GM10248 (cell line): ENCODE results near the gene SZT2.

Experiments used
- CTCF ChIA-PET: fragments of 300-600 bp; sonication (Branson Sonifier 250); formaldehyde crosslinking; extraction: SDS; loops from one replicate; lab custom pipeline; 2021; ENCODE audit warnings: antibody characterized with exemption; lab: Yijun Ruan, JAX
- POLR2A ChIA-PET: fragments of 350-650 bp; sonication (Branson Sonifier 250); formaldehyde crosslinking; extraction: SDS; loops from one replicate; lab custom pipeline; 2020; ENCODE audit warnings: antibody characterized with exemption; lab: Yijun Ruan, JAX
- DNase-seq: peaks from one replicate; pipeline ENCODE4 v3.0.0; 2012; ENCODE audit errors: extremely low spot score
- TF ChIP-seq, protein P1 (sequence below): IDR thresholded peaks from 2 replicates; pipeline ENCODE4 v1.5.1; 2012; ENCODE audit warnings: mild to moderate bottlenecking, low read depth; ENCODE audit errors: extremely low read depth, missing control alignments, control extremely low read depth

Gene SZT2

DNA sequence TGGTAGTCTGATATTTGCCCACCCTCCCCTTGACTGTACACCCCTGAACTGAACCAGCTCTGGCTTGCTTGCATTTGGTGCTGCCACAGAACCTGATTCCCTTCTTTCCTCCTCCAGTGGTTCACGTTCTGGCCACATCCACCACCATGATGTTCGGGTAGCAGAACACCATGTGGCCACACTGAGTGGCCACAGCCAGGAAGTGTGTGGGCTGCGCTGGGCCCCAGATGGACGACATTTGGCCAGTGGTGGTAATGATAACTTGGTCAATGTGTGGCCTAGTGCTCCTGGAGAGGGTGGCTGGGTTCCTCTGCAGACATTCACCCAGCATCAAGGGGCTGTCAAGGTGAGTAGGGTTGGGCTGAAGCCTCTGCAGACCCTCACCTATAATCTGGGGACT lies 29.1 kb upstream of the SZT2 start:
- POLR2A ChIA-PET, result no interaction called here
- DNase-seq, result no peak
- TF ChIP-seq, protein P1, sequence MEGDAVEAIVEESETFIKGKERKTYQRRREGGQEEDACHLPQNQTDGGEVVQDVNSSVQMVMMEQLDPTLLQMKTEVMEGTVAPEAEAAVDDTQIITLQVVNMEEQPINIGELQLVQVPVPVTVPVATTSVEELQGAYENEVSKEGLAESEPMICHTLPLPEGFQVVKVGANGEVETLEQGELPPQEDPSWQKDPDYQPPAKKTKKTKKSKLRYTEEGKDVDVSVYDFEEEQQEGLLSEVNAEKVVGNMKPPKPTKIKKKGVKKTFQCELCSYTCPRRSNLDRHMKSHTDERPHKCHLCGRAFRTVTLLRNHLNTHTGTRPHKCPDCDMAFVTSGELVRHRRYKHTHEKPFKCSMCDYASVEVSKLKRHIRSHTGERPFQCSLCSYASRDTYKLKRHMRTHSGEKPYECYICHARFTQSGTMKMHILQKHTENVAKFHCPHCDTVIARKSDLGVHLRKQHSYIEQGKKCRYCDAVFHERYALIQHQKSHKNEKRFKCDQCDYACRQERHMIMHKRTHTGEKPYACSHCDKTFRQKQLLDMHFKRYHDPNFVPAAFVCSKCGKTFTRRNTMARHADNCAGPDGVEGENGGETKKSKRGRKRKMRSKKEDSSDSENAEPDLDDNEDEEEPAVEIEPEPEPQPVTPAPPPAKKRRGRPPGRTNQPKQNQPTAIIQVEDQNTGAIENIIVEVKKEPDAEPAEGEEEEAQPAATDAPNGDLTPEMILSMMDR, result no peak
- CTCF ChIA-PET, result interaction anchor here (0.8 to 1.0 kb wide), 2 partner anchors 8 to 134 kb away, joined by 3 to 4 read pairs; partner anchors contain the start of gene ELOVL1

DNA sequence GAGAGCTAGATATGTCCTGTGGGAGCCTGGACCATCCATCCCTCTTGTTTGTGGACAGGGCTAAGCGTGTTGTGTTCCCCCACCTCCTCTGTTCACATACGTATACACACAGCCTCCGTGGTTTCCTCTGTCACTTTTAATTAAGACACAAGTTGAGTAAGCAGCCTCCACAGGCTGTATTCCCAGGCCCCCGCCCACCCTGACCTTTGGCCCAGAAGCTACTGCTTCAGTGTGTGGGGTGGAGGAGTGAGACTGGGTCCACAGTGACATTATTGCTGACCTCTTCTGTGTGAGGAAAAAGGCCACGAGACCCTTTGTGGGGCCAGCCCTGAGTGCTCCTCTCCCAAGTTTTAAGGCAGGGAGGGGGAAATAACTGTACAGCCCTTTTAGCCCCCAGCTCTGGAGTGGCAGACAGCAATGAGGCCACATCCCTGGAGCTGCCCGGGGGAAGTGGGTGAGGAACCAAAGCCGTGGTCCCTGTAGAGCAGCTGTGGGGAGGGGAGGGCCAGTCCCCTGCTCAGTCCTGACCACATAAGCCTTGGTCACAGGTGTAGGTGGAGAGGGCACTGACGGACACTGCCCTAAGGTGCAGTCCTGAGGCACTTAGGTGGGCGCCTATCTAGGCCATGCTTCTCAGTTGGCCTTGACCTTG lies 26.3 kb upstream of the SZT2 start:
- TF ChIP-seq, protein P1, result no peak
- POLR2A ChIA-PET, result no interaction called here
- CTCF ChIA-PET, result no interaction called here
- no peak for DNase-seq

DNA sequence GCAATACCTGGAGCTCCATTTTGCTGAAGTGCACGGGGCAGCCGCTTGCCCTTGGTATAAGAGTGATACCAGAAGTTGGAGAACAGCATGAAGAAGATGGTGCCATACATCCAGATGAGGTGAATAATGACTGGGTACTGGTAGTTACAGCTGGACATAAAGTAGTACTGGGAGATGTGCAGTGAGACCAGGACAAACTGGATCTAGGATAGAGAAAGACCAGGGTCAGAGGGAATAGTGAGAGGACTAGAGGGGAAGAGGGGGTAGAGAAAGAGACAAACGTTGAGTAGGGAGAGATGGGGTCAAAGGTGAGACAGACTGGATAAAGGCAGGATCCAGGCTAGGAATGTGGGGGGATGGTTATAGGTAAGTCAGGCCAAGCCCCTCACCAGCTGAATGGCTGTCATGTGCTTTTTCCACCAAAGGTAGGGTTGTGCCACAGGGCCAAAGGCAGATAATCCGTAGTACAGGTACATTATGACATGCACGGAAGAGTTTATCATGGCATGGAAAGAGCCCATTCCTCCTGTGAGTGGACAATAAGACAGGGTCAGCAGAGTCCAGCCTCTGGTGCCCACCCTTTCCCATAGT lies 25.7 kb upstream of the SZT2 start:
- no peak for DNase-seq
- TF ChIP-seq, protein P1, result no peak
- ChIA-PET CTCF (no interaction called here), POLR2A (no interaction called here)

DNA sequence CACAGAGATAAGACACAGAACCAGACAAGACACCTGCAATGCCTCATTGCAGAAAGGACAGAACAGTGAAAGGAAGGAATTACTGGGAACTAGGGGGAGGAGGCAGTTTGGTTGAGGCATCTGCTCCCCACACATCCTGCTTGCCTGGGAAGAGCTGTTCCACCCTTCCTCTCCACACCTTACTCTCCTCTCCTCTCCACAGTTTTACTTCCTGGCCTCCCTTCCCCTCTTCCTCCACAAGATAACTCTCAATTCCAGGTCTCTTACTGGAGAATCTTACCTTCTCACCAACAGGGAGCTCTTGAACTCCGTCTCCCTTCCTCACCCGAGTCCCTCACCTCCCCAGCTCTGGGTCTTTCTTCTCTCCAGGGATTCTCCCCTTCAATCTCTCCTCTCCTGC lies 24.0 kb upstream of the SZT2 start:
- TF ChIP-seq, protein P1, result no peak
- CTCF ChIA-PET, result no interaction called here
- no peak for DNase-seq
- POLR2A ChIA-PET, result no interaction called here

DNA sequence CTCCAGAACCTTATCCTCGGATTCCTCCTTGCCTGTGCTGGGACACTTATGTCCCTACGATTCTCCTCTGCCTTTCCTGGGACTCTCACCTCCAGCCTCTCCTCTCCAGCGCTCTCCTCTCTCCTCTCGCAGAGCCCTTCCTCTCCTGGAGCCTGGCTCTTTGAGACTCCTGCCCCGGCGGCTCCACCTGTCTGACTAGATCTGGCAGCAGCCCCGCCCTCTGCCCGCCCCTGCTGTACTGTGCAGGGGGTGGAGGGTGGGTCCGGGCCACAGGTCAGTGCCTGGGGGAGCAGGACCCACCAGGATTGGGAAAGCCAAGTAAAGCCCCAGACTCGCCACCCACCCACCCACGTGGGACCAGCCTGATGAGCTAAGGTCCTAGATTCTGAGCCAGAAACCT lies 23.5 kb upstream of the SZT2 start:
- CTCF ChIA-PET, result interaction anchor here (2.7 kb wide), 1 partner anchor 8 kb away, joined by 11 read pairs; the partner anchor contains the start of gene CDC20
- POLR2A ChIA-PET, result interaction anchor here (0.6 to 2.0 kb wide), 2 partner anchors 8 to 76 kb away, joined by 6 to 13 read pairs; partner anchors contain the start of gene CDC20
- no peak for DNase-seq
- TF ChIP-seq, protein P1, result no peak

DNA sequence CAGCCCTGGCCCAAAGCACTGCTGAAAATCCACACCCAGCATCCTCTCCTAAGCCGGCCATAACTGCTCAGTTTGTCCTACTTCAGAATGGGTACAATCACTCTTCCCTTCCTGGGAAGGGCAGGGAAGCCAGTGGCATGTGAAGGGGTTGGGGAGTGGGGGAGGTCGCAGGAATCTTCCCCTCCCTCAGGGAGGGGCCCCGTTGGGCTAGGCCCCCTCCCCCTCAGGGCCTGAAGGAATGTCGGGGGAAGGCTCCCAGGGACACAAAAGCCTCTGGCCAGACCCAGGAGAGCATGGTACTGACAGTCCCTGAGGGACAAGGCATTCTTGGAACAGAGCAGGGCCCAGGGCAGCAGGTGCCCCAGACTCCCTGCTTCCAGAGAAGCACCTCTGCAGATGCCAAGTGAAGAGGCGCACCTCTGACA lies 23.1 kb upstream of the SZT2 start:
- TF ChIP-seq, protein P1, result no peak
- DNase-seq, result no peak
- POLR2A ChIA-PET, result interaction anchor here (0.6 to 2.0 kb wide), 2 partner anchors 8 to 75 kb away, joined by 6 to 13 read pairs; partner anchors contain the start of gene CDC20
- CTCF ChIA-PET, result interaction anchor here (2.7 kb wide), 1 partner anchor 9 kb away, joined by 11 read pairs; the partner anchor contains the start of gene CDC20
